Measurements from ENCODE around the gene PITPNC1. TPM values are rescaled to one million over a fixed set of nuclear protein-coding genes. Genes with fewer than 3 reads are reported as not detected.

The PITPNC1 gene
- polyA plus RNA-seq, 1 of the 3 experiments (the other 2 are of a cell fraction), result 18.4 TPM

DNA sequence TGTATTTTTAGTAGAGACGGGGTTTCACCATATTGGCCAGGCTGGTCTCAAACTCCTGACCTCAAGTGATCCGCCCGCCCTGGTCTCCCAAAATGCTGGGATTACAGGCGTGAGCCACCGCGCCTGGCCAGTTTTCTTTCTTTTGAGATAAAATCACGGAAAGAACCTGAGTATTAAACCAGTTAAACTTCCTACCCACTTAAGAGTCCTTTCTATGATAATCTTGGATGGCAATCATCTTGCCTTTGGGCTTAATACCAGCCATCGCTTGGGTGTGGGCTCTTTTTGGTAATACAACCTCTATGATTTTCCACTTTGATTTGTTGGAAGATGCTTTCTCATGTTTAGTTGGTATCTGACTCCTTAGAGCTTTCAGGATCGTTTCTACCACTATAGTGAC, 24.0 kb downstream of the PITPNC1 start:
- peaks cover 7% of the 10 kb centered on the region for H3F3A ChIP-seq (replicated peaks; ENCODE audit: insufficient read depth)
- TF ChIP-seq ZBTB33 (IDR thresholded peaks at IDR 0.05; ENCODE audit: borderline replicate concordance, low read depth) (no peak), FOSL2 (IDR thresholded peaks at IDR 0.05; ENCODE audit: borderline replicate concordance, low read depth) (no peak), EZH2phosphoT487 (IDR thresholded peaks at IDR 0.05; ENCODE audit: borderline replicate concordance, low read depth) (no peak), TAF1 (IDR thresholded peaks at IDR 0.05; ENCODE audit: borderline replicate concordance, low read depth, low read length) (no peak)
- TF ChIP-seq, protein P1, sequence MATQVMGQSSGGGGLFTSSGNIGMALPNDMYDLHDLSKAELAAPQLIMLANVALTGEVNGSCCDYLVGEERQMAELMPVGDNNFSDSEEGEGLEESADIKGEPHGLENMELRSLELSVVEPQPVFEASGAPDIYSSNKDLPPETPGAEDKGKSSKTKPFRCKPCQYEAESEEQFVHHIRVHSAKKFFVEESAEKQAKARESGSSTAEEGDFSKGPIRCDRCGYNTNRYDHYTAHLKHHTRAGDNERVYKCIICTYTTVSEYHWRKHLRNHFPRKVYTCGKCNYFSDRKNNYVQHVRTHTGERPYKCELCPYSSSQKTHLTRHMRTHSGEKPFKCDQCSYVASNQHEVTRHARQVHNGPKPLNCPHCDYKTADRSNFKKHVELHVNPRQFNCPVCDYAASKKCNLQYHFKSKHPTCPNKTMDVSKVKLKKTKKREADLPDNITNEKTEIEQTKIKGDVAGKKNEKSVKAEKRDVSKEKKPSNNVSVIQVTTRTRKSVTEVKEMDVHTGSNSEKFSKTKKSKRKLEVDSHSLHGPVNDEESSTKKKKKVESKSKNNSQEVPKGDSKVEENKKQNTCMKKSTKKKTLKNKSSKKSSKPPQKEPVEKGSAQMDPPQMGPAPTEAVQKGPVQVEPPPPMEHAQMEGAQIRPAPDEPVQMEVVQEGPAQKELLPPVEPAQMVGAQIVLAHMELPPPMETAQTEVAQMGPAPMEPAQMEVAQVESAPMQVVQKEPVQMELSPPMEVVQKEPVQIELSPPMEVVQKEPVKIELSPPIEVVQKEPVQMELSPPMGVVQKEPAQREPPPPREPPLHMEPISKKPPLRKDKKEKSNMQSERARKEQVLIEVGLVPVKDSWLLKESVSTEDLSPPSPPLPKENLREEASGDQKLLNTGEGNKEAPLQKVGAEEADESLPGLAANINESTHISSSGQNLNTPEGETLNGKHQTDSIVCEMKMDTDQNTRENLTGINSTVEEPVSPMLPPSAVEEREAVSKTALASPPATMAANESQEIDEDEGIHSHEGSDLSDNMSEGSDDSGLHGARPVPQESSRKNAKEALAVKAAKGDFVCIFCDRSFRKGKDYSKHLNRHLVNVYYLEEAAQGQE (IDR thresholded peaks at IDR 0.05; ENCODE audit: low read depth, low read length), result no peak
- TF ChIP-seq, protein P2, sequence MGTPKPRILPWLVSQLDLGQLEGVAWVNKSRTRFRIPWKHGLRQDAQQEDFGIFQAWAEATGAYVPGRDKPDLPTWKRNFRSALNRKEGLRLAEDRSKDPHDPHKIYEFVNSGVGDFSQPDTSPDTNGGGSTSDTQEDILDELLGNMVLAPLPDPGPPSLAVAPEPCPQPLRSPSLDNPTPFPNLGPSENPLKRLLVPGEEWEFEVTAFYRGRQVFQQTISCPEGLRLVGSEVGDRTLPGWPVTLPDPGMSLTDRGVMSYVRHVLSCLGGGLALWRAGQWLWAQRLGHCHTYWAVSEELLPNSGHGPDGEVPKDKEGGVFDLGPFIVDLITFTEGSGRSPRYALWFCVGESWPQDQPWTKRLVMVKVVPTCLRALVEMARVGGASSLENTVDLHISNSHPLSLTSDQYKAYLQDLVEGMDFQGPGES (IDR thresholded peaks at IDR 0.05; ENCODE audit: low read depth, low read length), result no peak
- H3K36me3 ChIP-seq (replicated peaks in 1 of 2; ENCODE audit: control insufficient read depth in 1 of 2, insufficient read depth in 2 of 2, low read length in 1 of 2), result no peaks in the 10 kb centered on the region
- no peaks in the 10 kb centered on the region for H3K9me2 ChIP-seq
- H3K4me1 ChIP-seq (ENCODE audit: control insufficient read depth in 1 of 2, insufficient read depth in 2 of 2, low read depth in 1 of 2, low read length in 1 of 2), result peaks cover 6% of the 10 kb centered on the region in 2 experiments; a peak in 2 of 4 replicates
- 96% methylated on average over 9 of the region's 9 CpGs for WGBS (ENCODE audit: low lambda C conversion rate)
- H3K79me2 ChIP-seq (ENCODE audit: insufficient read depth), result peaks cover 54% of the 10 kb centered on the region
- no peak for DNase-seq
- no peak overlapping the region for H3K4me2 ChIP-seq
- no peak overlapping the region for H3K27ac ChIP-seq (ENCODE audit: low read depth in 2 of 2, low read length in 1 of 2)
- no peak overlapping the region for H2AFZ ChIP-seq (ENCODE audit: low read depth)
- POLR2A ChIA-PET, result no interaction called here
- no peak overlapping the region for H3K4me3 ChIP-seq (ENCODE audit: low read depth in 2 of 2, low read length in 1 of 2)
- no peaks in the 10 kb centered on the region for H4K20me1 ChIP-seq (ENCODE audit: insufficient read depth)
- CTCF ChIA-PET, result interaction anchor here (0.5 to 1.4 kb wide), 2 partner anchors 22 to 301 kb away, joined by 3 to 8 read pairs; no protein-coding TSS in a partner anchor
- no peaks in the 10 kb centered on the region for H3K9me3 ChIP-seq
- H3K27me3 ChIP-seq (ENCODE audit: insufficient read depth), result no peaks in the 10 kb centered on the region
- no peak overlapping the region for H3K9ac ChIP-seq
